GM03348 (cell line): Measurements from ENCODE around the gene CYP1B1.
A peak's percentile ranks its signal among the peaks of the same experiment; 100 is the strongest.

Experiments used
- DNase-seq: peaks from one replicate; pipeline ENCODE4 v3.0.0; 2012; ENCODE audit warnings: low spot score

CYP1B1 gene

GRCh38 chr2:38074764-38075506 is 1.0 kb downstream of the CYP1B1 start:
- DNase-seq = peak; percentile 20

GRCh38 chr2:38074058-38074763 is 1.7 kb downstream of the CYP1B1 start:
- DNase-seq = no peak

GRCh38 chr2:38073211-38074057 is 2.5 kb downstream of the CYP1B1 start:
- no peak for DNase-seq

- DNase-seq = no peak
These were observed 5.5 kb downstream of the CYP1B1 start for GRCh38 chr2:38070438-38070837.

GRCh38 chr2:38068234-38068633 is 7.7 kb downstream of the CYP1B1 start:
- no peak for DNase-seq

GRCh38 chr2:38066421-38067115 is 9.4 kb downstream of the CYP1B1 start:
- no peak for DNase-seq

- DNase-seq = no peak
These were observed 10.3 kb downstream of the CYP1B1 start for GRCh38 chr2:38065502-38066135.

- DNase-seq = no peak
These were observed 11.0 kb downstream of the CYP1B1 start for GRCh38 chr2:38064801-38065501.

- DNase-seq = no peak
These were observed 15.5 kb downstream of the CYP1B1 start for GRCh38 chr2:38060236-38061018.

GRCh38 chr2:38057651-38058410 is 18.1 kb downstream of the CYP1B1 start:
- DNase-seq = no peak

GRCh38 chr2:38056216-38056615 is 19.7 kb downstream of the CYP1B1 start:
- no peak for DNase-seq

GRCh38 chr2:38045811-38046210 is 30.1 kb downstream of the CYP1B1 start:
- DNase-seq = no peak

- peak; percentile 56 for DNase-seq
These were observed 36.6 kb downstream of the CYP1B1 start for GRCh38 chr2:38039121-38039910.

GRCh38 chr2:38038682-38039081 is 37.3 kb downstream of the CYP1B1 start:
- DNase-seq = no peak

GRCh38 chr2:38037757-38038621 is 38.0 kb downstream of the CYP1B1 start:
- DNase-seq = peak; percentile 61

GRCh38 chr2:38037325-38037724 is 38.6 kb downstream of the CYP1B1 start:
- peak; percentile 37 for DNase-seq

GRCh38 chr2:38035968-38036367 is 40.0 kb downstream of the CYP1B1 start:
- no peak for DNase-seq

- DNase-seq = peak; percentile 34
These were observed 42.3 kb downstream of the CYP1B1 start for GRCh38 chr2:38033646-38034045.
